ENCODE results near the gene ABCG1. TPM values are rescaled to one million over a fixed set of nuclear protein-coding genes. Genes with fewer than 3 reads are reported as not detected.

Gene ABCG1
- polyA plus RNA-seq, 4 donors, result 9.0 to 10.2 (median 9.4) TPM

DNA sequence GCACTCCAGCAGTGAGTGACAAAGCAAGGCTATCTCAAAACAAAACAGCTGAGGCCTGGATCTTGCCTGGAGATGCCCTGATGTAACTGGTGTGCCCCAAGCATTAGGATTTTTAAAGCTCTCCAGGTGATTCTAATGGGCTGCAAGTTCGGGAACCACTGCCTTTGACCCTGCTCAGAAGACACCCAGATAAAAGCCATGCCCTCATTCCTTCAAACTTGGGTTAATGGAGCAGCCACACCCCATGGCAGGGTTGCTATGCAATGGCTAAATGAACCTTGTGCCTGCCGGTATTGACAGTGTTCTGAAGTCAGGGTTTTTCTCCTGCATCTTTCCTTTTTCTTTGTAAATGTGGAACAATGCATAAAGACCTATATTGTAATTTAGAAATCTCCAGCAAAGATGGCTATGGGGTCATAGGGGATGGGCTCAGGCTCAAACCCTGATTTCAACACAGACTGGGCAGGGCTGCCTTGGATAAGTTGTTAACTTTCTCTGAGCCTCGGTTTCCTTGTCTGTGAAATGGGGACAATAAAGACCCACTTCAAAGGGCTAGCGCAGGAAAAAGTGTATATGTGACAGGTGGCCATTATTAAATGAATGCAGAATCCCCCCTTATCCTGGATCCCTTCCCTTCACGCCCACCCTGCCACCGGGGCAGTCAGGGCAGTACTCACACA, 95.8 kb downstream of the ABCG1 start:
- DNase-seq (ENCODE audit: low read depth in 4 of 4, low spot score in 2 of 4), result no peak

DNA sequence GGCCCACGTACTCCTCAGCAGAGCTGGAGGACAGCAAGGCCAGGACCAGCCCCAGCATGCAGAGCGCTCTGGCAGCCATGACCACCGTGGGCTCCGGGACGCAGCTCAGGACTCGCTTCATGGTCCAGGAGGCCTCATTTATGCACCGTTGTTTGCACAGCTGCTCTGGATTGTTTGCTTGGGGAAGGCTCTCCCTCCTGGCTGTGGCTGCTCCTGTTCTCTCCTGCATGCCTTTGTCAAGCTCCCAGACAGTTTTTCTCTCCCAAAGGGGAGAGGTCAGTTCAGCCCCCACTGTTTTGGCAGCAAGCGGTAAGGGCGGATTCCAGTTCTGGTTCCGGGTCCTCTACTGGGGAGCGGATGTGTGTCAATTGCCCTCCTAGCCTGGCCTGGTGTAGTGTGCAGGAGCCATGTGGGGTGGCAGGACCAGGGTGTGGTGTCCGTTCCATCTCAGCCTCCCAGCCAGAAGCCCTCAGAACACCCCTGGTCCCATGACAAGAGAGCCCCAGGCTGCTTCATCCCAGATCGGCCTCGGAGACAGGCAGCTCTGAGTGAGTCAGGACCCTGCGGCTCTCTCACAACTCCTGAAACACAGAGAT, 96.5 kb downstream of the ABCG1 start, which contains the start of gene TFF3:
Gene TFF3 (minus strand): TSS at position 114 of the 596 bp plus-strand sequence. CDS start 35 bp downstream, at position 79.
- DNase-seq (ENCODE audit: low read depth in 4 of 4, low spot score in 2 of 4), result peak in 2 of 4 donors; percentile 46 to 61

DNA sequence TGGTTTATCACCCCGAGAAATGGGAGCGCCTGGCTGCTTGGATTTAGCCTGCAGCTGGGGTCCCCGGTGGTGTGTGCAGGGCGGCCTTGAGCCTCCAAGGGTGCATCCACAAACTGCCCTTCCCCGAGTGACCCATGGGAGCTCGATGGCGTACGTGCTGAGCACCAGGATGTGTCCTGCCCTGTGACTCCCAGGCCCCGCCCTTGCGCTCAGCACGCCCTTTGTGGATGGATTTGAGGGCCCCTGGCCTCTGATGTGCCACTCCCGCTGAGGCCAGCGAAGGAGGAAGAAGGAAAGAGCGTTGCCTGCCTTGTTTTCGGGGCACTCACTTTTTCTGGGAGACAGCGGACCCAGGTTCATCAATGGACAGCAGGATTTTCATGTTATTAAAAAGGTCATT, 98.0 kb downstream of the ABCG1 start:
- DNase-seq (ENCODE audit: low read depth in 4 of 4, low spot score in 2 of 4), result no peak

DNA sequence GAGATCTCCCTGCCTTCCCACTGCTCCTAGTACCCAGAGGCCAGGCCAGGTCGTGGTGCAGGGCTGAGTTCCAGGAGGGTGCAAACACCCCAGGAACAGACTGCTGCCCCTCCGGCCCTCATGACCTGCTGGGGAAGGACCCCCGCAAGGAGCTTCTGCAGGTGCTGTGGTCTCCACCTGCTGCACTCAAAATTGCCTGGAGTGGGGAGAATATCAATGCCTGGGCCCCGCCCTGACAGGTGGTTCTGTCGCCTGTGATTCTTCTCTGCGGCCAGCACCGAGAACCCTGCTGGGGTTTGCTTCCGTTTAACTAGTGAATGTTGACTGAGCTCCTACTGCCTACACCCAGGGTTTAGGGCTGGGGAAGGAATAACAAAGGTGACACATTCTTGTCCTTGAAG, 98.4 kb downstream of the ABCG1 start:
- no peak for DNase-seq (ENCODE audit: low read depth in 4 of 4, low spot score in 2 of 4)

DNA sequence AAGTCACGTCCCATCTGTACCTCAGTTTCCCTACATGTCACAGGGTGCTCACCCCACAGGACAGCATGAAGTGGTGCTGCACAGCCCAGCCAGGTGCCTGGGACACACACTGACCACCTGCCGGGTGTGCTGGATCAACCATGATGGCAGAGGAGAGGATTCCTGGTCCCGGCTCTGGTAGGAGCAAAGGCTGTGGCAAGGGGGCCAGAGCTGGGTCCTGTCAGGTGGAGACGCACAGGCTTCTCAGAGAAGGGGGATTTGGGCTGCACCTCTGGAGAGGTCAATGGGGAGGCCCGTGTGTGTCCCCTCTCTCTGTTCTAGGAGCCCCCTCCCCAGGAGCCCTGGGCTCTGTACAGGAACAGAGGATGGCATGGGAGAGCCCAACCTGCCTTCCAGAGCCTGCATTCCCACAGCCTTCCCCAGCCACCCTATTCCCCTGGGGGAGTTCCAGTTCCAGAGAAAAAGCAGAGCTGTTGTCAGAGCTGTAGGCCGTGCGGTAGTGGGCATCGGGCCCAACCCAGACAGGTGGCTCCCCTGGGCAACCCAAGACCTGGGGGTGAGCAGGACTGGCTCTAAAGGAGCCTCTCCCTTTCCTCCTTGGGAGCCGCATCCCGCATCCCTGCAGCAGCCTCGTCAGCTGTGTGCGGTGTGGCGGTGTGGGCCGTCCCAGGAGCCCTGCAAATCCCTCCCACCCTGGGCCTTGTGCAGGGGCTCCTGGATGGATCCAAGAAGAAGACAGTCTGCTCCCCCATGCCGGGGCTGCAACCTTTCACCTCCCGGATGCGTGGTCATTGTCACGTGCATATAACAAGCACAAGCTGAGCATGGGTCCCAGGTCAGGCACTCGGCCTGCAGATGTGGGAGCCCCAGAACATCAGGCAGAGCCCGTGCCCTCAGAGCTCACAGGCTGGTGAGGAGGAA, 99.1 kb downstream of the ABCG1 start:
- DNase-seq (ENCODE audit: low read depth in 4 of 4, low spot score in 2 of 4), result no peak

DNA sequence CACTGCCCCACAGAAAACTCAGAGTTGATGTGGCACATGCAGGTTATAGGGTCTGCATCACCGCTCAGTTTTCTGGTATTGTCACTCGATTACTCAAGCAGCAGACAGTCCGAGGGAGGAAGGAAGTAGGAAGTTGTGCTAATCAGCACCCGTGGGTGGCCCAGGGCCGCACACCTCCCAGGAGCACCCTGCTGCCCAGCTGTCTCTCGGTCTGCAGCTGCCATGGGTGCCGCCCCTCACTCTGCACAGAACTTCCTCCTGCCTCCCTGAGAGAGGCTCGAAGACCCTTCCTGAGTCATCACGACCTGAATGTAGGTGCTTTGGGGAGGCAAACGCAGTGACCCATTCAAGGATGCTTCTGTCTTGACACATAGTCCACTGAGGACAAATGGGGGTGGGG, 100.4 kb downstream of the ABCG1 start:
- no peak for DNase-seq (ENCODE audit: low read depth in 4 of 4, low spot score in 2 of 4)

DNA sequence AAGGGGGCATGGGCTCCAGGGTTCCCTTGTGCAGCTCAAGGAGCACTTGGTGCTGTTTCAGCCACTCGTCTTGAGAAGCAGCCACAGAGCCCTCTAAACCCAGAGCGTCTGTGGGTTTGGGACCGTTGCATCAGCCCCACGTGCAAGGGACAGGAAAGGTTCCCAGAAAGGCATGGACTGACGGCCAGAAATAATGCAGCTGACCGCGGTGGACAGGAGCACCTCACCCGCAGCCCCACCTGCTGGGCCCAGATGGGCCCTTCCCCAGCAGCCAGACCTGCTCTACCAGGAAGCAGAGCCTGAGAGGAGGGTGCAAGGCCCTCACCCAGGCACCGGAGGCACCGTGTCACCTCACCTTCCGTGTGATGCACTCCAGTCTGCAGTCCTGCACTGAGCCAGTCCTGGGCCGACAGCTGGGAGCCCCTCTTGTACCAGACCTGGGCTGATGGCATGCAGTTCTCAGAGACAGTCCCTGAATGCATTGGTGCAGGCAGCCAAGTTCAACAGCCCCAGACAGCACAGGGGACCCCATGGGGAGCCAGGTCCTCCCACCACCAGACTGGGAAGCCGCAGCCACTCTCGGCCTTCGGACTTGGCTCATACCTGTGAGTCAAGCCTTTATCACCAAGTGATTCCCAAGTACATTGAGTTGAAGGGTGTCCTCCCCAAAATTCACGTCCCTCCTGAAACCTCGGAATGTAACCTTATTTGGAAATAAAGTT, 101.1 kb downstream of the ABCG1 start:
- DNase-seq (ENCODE audit: low read depth in 4 of 4, low spot score in 2 of 4), result no peak

DNA sequence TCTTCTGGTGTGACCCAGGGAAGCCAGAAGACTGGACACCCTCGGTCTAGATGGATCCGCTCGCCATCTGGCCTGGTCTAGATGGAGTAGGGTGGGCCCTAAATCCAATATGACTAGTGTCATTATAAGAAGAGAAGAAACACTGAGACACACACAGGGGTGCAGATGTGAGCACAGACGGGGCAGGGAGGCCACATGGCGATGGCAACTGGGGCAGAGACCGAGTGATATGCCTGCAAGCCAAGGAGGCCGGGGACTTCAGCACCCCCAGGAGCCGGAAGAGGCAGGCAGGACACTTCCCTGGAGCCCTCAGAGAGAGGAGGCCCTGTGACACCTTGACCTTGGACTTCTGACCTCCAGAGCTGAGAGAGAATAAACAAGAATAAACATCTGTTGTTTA, 101.9 kb downstream of the ABCG1 start:
- DNase-seq (ENCODE audit: low read depth in 4 of 4, low spot score in 2 of 4), result no peak

DNA sequence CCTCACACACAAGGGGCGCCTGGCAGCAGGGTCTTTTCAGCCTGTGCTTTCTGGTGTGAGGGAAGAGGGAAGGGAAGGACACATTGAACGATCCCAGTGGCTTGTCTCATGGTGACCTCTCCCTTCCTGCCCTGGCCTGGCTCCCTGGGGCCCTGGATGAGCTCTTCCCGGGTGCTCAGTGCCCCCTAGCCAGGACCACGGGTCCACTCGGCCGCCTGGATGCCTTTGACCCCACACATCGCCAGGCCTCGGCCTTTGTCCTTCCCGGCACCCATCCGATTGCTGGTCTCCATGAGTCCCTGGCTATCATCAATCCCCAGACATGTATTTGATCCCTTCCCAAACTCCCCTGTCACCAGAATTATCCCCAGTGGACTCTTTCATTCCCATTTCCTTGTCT, 102.3 kb downstream of the ABCG1 start:
- no peak for DNase-seq (ENCODE audit: low read depth in 4 of 4, low spot score in 2 of 4)

DNA sequence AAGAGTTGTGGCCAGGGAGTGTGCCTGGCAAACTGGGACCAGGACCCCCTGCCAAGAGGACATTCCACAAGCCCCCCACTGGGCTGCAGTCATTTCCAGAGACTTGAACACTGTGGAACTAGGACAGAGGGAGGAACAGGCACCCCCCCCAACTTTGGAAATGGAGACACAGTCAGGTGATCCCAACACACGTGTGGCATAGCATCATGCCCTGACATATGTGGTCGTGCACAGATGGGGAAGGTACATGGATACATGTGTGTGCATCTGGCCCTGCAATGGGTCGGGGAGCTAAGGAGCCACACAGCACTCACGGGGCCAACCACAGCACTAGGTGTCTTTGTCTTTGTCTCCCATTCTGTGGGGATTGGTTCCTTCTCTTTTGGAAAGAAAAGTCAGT, 102.9 kb downstream of the ABCG1 start:
- DNase-seq (ENCODE audit: low read depth in 4 of 4, low spot score in 2 of 4), result no peak

DNA sequence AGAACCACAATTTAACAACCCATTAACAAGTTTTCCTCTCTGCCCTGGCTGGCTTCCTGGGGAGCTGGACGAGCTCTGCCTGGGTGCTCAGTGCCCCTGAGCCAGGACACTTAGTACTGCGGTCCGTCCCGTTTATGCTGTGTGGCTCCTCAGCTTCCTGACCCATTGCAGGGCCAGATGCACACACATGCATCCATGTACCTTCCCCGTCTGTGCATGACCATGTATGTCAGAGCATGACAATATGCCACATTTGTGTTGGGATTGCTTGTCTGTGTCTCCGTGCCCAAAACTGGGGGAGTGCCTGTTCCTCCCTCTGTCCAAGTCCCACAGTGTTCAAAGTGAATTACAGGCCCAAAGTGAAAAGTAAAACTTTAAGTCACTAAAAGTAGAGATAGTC, 106.0 kb downstream of the ABCG1 start:
- no peak for DNase-seq (ENCODE audit: low read depth in 4 of 4, low spot score in 2 of 4)

DNA sequence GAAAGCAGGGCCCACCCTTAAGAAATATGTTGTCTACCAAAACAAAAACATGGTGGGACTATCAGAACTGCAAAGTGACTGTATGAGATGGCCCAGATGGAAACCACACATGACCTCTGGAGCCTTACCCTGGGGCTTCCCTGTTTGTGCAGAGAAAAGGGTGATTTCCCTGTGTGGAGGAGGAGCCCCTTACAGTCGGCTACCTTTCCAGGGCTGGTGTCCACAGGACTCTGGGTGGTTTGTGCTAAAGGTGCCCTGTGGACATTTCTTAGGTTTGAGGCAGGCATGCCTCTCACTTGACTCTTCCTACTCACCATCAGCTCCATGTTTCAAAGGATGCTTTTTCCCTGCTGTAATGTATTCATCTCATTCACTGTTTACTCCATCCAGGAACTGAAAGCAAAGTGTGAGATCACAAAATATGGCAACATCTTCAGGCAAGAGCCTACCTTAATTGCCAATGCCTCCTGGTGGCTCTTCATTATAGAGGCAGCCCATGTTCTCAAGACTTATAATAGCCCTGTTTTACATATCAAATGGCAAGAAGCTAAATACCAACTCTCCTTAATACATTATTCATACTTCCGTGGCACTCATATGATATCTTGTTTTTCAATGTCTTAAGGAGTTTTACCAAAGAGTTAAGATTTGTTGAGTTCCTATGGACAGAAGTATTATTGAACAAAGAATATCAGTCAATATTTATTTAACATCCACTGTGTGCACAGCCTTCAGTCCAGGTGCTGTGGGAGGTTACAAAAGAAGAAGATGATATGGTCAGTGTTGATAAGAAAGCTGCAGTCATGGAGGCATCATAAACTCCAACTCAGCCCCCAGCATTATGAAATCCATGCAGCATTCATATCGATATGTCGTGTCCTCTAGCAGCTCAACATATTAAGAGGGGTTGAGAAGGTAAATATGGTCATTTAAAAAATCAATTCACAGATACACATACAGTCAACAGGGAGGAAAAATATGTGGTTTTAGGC, 111.7 kb downstream of the ABCG1 start:
- DNase-seq (ENCODE audit: low read depth in 4 of 4, low spot score in 2 of 4), result no peak

DNA sequence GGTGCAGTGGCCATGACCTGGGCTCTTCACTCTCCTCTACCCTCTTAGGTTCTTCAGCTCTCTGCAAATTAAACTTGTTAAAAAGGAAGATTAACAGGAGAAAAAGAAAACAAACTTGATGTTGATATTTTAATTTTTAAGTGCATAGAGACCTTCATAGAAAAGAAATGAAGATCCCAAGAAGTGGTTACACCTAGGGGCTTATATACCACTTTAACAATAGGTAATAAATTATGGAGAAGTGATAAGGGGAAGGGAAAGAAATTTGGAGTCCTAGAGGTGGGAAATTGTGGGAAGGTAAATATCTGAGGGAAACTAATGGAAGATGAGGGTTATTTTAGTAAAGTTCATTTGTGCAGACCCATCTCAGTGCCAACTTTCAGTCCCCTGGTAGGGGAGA, 112.7 kb downstream of the ABCG1 start:
- DNase-seq (ENCODE audit: low read depth in 4 of 4, low spot score in 2 of 4), result no peak

DNA sequence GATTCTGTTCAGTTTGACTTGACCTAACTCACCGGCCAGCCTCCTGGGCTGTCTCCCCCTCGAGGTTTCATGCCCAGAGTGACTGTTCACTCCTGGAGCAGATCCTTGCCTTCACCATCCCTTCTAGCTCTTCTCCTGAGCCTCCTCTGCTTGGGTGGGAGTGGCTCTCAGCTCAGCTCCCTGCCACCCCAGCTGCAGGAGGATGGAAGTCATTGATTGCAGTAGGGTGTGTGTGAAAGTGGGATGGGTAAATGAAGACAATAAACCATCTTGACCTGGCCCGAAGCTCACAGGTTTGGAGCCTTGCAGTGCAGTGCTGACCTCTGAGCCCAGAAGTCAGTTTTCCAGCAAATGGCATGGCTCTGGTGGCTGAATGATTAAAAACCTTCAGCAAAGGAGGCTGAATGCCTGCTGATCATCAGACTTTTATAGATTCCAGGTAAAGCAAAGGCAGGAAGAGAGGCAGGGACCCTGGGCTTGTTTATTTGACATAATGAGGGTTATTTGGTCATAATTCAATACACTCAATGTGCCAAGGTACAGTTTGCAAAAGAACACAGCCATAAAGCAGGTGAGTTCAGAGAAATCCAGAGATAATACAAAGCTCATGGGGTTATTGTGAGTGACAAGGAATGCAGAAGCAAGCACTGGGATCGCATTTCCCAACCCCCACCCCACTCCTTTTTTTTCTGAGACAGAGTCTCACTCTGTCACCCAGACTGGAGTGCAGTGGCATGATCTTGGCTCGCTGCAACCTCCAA, 113.8 kb downstream of the ABCG1 start:
- no peak for DNase-seq (ENCODE audit: low read depth in 4 of 4, low spot score in 2 of 4)

DNA sequence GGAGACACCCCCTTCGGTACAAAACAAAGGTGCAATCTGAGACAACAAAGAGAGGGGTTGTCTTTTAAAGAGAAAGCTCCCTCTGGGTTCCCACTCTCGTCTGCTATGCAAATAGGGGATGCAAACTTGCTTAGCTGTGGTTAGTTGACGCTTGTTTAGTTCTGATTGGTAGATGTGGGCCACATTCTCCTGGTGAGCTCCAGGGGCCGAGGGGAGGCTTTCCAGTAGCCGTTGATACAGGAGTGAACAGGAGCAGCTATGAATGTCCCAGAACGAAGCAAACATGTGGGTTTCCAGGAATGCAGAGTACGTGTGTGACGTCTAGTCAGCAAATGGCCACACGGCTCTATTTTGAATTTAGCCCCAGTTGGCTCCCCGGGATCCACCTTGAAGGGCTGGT, 117.1 kb downstream of the ABCG1 start:
- DNase-seq (ENCODE audit: low read depth in 4 of 4, low spot score in 2 of 4), result no peak

DNA sequence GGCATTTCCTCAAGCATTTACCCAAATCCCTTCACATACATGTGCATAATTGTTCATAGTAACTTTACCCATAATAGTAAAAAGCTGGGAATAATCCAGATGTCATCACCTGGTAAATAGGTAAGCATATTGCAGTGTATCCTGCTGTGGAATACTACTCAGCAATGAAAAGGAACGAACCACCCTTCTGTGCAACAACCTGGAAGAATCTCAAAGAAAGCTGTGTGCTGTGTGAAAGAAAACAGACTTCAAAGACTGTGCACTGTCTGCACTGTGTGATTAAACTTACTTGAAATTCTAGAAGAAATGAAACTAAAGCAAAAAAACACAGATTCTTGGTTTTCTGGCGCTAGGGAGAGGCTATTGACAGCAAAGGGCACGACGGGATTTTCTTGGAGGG, 118.3 kb downstream of the ABCG1 start:
- DNase-seq (ENCODE audit: low read depth in 4 of 4, low spot score in 2 of 4), result no peak

DNA sequence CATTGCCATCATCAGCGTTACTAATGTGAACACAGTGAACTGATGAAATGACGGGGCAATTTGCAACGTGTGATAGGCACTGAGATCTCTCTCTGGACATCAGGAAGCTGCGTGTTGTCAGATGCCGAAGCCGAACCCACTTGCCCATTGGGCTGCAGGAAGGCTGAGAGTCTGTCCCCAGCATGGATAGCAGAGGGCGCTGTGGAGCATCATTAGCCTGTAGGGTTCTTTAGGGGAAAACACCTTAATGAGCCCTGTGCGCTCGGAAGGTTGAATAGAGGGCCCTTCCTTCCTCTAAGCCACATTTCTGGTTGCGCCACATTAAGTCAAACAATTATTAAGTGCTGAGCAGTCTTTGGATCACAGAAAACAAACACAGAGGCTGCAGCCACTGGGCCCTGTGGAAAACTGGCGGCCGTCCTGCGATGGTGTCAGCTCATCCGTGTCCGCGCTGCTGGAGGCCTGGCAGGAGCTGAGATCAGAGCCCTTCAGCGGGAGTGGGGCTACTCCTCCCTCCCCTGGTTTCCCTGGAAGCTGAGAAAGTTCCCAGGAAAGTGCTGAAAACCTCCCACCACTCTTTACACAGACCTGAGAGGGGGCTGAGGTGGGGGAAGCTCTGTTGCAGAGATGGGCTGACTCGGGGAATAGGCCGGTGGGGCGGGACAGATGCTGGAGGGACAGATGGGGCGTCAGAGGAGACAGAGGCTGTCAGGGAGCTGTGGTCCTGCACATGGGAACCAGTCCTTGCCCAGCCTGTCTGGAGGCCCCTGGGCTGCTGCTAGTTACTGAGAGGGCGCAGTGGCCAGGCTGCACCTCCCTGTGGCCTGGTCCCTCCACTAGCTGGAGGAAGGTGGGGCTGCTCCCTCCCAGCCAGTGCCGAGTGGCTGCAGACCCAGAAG, 119.1 kb downstream of the ABCG1 start:
- peak in 3 of 4 donors; percentile 57 to 74 (median 62) for DNase-seq (ENCODE audit: low read depth in 4 of 4, low spot score in 2 of 4)
